Parathyroid adenoma (tissue), 2 donors: ENCODE measurements around the gene MLX.

ENCODE experiments used
- H2AFZ ChIP-seq: fragments of 300-600 bp; sonication (generic); one replicate; pipeline ENCODE4 v1.7.0; 2017; ENCODE audit warnings: antibody characterized with exemption, mild to moderate bottlenecking
- H3K27ac ChIP-seq: fragments of 300-600 bp; sonication (generic); one replicate; pipeline ENCODE4 v1.7.0; 2017
- H3K27me3 ChIP-seq: fragments of 300-600 bp; sonication (generic); one replicate; pipeline ENCODE4 v1.7.0; 2017; ENCODE audit warnings: low read length; ENCODE audit not compliant: control insufficient read depth, insufficient read depth
- H3K36me3 ChIP-seq: fragments of 300-600 bp; sonication (generic); one replicate; pipeline ENCODE4 v1.7.0; 2017; ENCODE audit warnings: low read length; ENCODE audit not compliant: control insufficient read depth, insufficient read depth
- H3K4me1 ChIP-seq: fragments of 300-600 bp; sonication (generic); one replicate; pipeline ENCODE4 v1.7.0; 2017; ENCODE audit warnings: control low read depth
- H3K4me2 ChIP-seq: fragments of 300-600 bp; sonication (generic); one replicate; pipeline ENCODE4 v1.7.0; 2017; ENCODE audit warnings: low read length
- H3K4me3 ChIP-seq: fragments of 300-600 bp; sonication (generic); one replicate; pipeline ENCODE4 v1.7.0; 2017; ENCODE audit warnings: low read depth, low read length
- H3K79me2 ChIP-seq: fragments of 300-600 bp; sonication (generic); one replicate; pipeline ENCODE4 v1.7.0; 2017; ENCODE audit warnings: control low read depth
- H3K9ac ChIP-seq: fragments of 300-600 bp; sonication (generic); one replicate; pipeline ENCODE4 v1.7.0; 2017; ENCODE audit warnings: mild to moderate bottlenecking
- H3K9me3 ChIP-seq: fragments of 300-600 bp; sonication (generic); one replicate; pipeline ENCODE4 v1.7.0; 2017; ENCODE audit warnings: low read length; ENCODE audit not compliant: control insufficient read depth
- CTCF ChIP-seq: fragments of 300-600 bp; sonication (generic); IDR thresholded peaks from one replicate; pipeline ENCODE4 v1.7.0; 2017; ENCODE audit warnings: antibody characterized with exemption, mild to moderate bottlenecking
- donor health status: primary hyperparathyroidism.

Gene MLX

GRCh38 chr17:42529061-42529460, 37.8 kb upstream of the MLX start:
- Histone ChIP-seq H3K4me1 (peaks cover 6% of the 10 kb centered on the region), H3K27ac (no peak overlapping the region)

DNA sequence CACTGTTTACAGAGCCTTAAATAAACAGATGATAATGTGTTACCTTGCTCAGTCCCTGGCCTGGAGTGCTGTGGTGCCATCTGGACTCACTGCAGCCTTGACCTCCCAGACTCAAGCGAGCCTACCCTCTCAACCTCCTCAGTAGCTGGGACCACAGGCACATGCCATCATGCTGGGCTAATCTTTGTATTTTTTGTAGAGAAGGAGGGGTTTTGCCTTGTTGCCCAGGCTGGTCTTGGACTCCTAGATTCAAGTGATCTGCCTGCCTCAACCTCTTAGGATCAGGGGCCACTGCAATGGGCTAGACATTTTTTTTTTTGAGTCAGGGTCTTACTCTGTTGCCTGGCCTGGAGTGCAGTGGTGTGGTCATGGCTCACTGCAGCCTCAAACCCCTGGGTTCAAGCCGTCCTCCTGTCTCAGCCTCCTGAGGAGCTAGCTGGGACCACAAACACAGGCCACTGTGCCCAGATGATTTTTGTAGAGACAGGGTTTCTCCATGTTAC, 35.9 kb upstream of the MLX start:
- no peak overlapping the region for H3K4me2 ChIP-seq
- no peaks in the 10 kb centered on the region for H3K27me3 ChIP-seq
- peak overlapping the region; percentile 30 for H3K27ac ChIP-seq
- no peak overlapping the region for H3K4me3 ChIP-seq
- no peaks in the 10 kb centered on the region for H3K9me3 ChIP-seq
- H2AFZ ChIP-seq, result no peak overlapping the region
- H3K4me1 ChIP-seq, result peaks cover 8% of the 10 kb centered on the region
- no peak overlapping the region for H3K9ac ChIP-seq
- H3K79me2 ChIP-seq, result no peaks in the 10 kb centered on the region
- no peak for TF ChIP-seq CTCF
- no peaks in the 10 kb centered on the region for H3K36me3 ChIP-seq

More at GRCh38 chr17:42529061-42529460, 37.8 kb upstream of the MLX start:
- H3K36me3 ChIP-seq, result no peaks in the 10 kb centered on the region
- no peaks in the 10 kb centered on the region for H3K27me3 ChIP-seq
- H3K9me3 ChIP-seq, result no peaks in the 10 kb centered on the region
- no peak overlapping the region for H3K4me2 ChIP-seq
- H3K9ac ChIP-seq, result no peak overlapping the region
- no peaks in the 10 kb centered on the region for H3K79me2 ChIP-seq
- no peak overlapping the region for H2AFZ ChIP-seq
- TF ChIP-seq CTCF, result no peak
- no peak overlapping the region for H3K4me3 ChIP-seq

DNA sequence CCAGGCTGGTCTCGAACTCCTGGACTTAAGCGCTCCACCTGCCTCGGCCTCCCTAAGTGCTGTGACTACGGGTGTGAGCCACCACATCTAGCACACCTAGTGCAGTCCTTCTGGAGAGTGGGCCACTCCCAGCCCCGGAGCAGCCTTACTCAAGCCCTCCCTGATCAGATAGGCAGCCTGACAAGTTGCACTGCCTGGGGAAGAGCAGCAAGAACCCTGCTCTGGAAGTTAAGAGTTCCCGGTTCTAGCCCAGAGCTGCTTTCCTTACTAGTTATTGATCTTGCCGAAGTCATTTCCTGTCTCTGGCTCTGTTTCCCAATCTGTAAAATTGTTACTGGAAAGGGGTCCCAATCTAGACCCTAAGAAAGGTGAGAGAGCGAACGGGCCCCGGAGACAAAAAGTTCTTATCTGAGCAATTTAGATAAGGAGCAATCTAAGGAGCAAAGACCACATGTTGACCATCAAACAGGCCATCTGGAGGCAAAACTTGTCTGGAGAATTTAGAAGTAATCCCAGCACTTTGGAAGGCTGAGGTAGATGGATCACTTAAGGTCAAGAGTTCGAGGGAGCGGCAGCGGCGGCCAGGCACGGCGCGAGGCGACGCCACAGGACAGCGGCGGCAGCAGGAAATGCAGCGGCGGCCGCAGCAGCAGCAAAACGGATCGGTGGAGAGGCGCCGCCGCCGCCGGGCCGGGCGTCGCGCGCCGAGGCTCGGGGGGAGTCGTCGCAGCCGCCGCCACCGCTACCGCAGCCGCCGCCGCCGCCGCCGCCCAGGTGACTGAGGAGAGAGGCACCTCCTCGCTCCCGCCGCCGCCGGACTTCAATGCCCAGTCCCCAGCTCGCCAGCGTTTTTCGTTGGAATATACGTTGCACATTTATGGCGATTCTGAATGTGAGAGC, 35.2 kb upstream of the MLX start:
- peak; percentile 54 for TF ChIP-seq CTCF

DNA sequence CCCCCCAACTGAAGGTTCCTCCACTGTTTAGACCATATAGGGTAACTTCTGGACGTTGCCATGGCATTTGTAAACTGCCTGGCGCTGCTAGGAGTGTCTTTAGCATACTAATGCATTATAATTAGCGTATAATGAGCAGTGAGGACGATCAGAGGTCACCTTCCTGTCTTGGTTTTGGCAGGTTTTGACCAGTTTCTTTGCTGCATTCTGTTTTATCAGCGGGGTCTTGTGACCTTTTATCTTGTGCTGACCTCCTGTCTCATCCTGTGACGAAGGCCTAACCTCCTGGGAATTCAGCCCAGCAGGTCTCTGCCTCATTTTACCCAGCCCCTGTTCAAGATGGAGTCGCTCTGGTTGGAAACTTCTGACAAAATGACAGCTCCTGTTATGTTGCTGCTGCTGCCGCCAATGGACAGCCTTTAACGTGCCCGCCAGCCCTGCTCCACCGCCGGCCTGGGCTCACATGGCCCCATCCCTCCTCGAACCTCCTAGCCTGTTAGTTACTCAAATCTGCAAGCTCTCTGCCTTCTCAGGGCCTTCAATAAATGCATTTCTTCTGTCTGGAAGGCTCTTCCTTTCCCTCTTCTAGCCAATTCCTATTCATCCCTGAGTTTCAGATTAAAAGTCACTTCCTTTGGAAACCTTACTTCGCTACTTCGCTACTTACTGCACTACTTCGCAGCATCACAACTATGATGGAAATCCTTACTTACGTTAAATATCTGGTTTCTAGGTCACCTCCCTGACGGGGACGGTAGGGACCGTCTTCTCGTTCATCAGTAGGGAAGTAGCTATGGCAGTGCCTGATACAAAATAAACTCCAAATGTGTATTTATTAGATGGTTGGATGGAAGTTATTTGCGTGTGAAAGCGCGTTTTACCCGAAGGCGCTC, 31.5 kb upstream of the MLX start:
- Histone ChIP-seq H3K4me2 (peak overlapping the region; percentile 77), H3K27me3 (no peaks in the 10 kb centered on the region), H3K4me1 (peaks cover 4% of the 10 kb centered on the region), H3K9me3 (no peaks in the 10 kb centered on the region), H3K9ac (no peak overlapping the region), H2AFZ (peak overlapping the region; percentile 92), H3K27ac (peak overlapping the region; percentile 79), H3K36me3 (no peaks in the 10 kb centered on the region), H3K4me3 (peak overlapping the region; percentile 55), H3K79me2 (no peaks in the 10 kb centered on the region)
- TF ChIP-seq CTCF, result no peak

More for the DNA sequence above, 35.2 kb upstream of the MLX start:
- Histone ChIP-seq H3K4me3 (peak overlapping the region; percentile 59), H3K79me2 (no peaks in the 10 kb centered on the region), H3K27me3 (no peaks in the 10 kb centered on the region), H3K36me3 (no peaks in the 10 kb centered on the region), H3K4me1 (peaks cover 8% of the 10 kb centered on the region), H3K27ac (peak overlapping the region; percentile 30), H3K9me3 (no peaks in the 10 kb centered on the region), H3K9ac (no peak overlapping the region), H2AFZ (peak overlapping the region; percentile 84), H3K4me2 (peak overlapping the region; percentile 74)
